HepG2 (cell line): ENCODE results near the gene LCAT. TPM values are rescaled to one million over a fixed set of nuclear protein-coding genes. Genes with fewer than 3 reads are reported as not detected.

Experiments
- AHDC1 ChIP-seq: sonication (generic); formaldehyde crosslinking; IDR thresholded peaks from 2 replicates; pipeline ENCODE4 v1.5.1; 2020; ENCODE audit warnings: mild to moderate bottlenecking, missing genetic modification reagents, borderline replicate concordance
- CBX2 ChIP-seq, 2 experiments: fragments of 200-600 bp in 1 of 2; sonication (generic); formaldehyde crosslinking in 1 of 2; IDR thresholded peaks; 2 replicates each; pipeline versions ENCODE4 v1.7.0 to v1.8.1; 2018 to 2022; ENCODE audit warnings: low read depth in 2 of 2, low read length in 1 of 2, mild to moderate bottlenecking in 1 of 2, missing genetic modification reagents in 1 of 2
- HCFC1 ChIP-seq: fragments of 150-350 bp; IDR thresholded peaks from 2 replicates; pipeline ENCODE4 v1.6.1; 2014; ENCODE audit warnings: low read depth, low read length
- IKZF4 ChIP-seq: sonication (generic); formaldehyde crosslinking; IDR thresholded peaks from 2 replicates; pipeline ENCODE4 v1.5.1; 2020; ENCODE audit warnings: borderline replicate concordance, mild to moderate bottlenecking, low read depth, missing genetic modification reagents; ENCODE audit errors: not compliant biosample characterization
- KLF15 ChIP-seq: sonication (generic); formaldehyde crosslinking; IDR thresholded peaks from 2 replicates; pipeline ENCODE4 v1.8.1; 2023; ENCODE audit warnings: borderline replicate concordance, mild to moderate bottlenecking, inconsistent platforms, missing genetic modification reagents, mixed read lengths
- RAD51 ChIP-seq: fragments of 450-650 bp; IDR thresholded peaks from 2 replicates; pipeline ENCODE4 v1.6.1; 2016; ENCODE audit warnings: borderline replicate concordance
- SSRP1 ChIP-seq: IDR thresholded peaks from 2 replicates; pipeline ENCODE4 v1.6.1; 2016; ENCODE audit warnings: control low read depth
- TBX3 ChIP-seq: fragments of 450-650 bp; IDR thresholded peaks from 2 replicates; pipeline ENCODE4 v1.6.1; 2017; ENCODE audit warnings: antibody characterized with exemption, mild to moderate bottlenecking, inconsistent platforms, borderline replicate concordance
- YY1 ChIP-seq: IDR thresholded peaks from 2 replicates; pipeline ENCODE4 v1.6.1; 2011; ENCODE audit warnings: low read length, low read depth, moderate library complexity, mild to moderate bottlenecking; ENCODE audit not compliant: insufficient read depth, insufficient replicate concordance
- ZBTB2 ChIP-seq: sonication (generic); formaldehyde crosslinking; IDR thresholded peaks from 2 replicates; pipeline ENCODE4 v1.8.0; 2022; ENCODE audit warnings: low read depth, missing genetic modification reagents
- ZMAT5 ChIP-seq: sonication (generic); formaldehyde crosslinking; IDR thresholded peaks from 2 replicates; pipeline ENCODE4 v1.5.0; 2020; ENCODE audit warnings: mild to moderate bottlenecking, low read depth, missing genetic modification reagents, borderline replicate concordance
- ZNF34 ChIP-seq: sonication (generic); formaldehyde crosslinking; IDR thresholded peaks from 2 replicates; pipeline ENCODE4 v1.4.0; 2020; ENCODE audit warnings: mild to moderate bottlenecking, missing genetic modification reagents, borderline replicate concordance
- ZNF343 ChIP-seq: sonication (generic); formaldehyde crosslinking; IDR thresholded peaks from 2 replicates; pipeline ENCODE4 v1.4.0; 2020; ENCODE audit warnings: mild to moderate bottlenecking, missing genetic modification reagents
- ZNF552 ChIP-seq: sonication (generic); formaldehyde crosslinking; IDR thresholded peaks from 2 replicates; pipeline ENCODE4 v1.9.0; 2022; ENCODE audit warnings: missing genetic modification reagents, mild to moderate bottlenecking, borderline replicate concordance
- ZNF558 ChIP-seq: sonication (generic); formaldehyde crosslinking; IDR thresholded peaks from 2 replicates; pipeline ENCODE4 v1.9.0; 2022; ENCODE audit warnings: mild to moderate bottlenecking, missing genetic modification reagents, borderline replicate concordance
- ZNF75D ChIP-seq: sonication (generic); formaldehyde crosslinking; IDR thresholded peaks from 2 replicates; pipeline ENCODE4 v1.8.1; 2023; ENCODE audit warnings: missing genetic modification reagents, mild to moderate bottlenecking, borderline replicate concordance
- polyA plus RNA-seq, 8 experiments: library from polyadenylated mRNA; depleted of rRNA in 3 of 8; stranded (reverse) in 7 of 8; unstranded in 1 of 8; fragments of >200 nt; fragmentation: Illumina TruSeq in 4 of 8; extraction: Trizol in 4 of 8; gene quantifications; 2 replicates each; pipeline versions ENCODE4 v1.2.1 to v1.2.3, GENCODE V29; 2011 to 2016; ENCODE audit warnings: low read depth in 4 of 8, missing spikeins in 1 of 8, mixed read lengths in 1 of 8; ENCODE audit not compliant: insufficient read depth in 1 of 8
- total RNA-seq, 5 experiments: library from RNA; depleted of rRNA; stranded (reverse); fragments of >200 nt; fragmentation: Illumina TruSeq; extraction: Trizol; gene quantifications; 2 replicates each; pipeline ENCODE4 v1.2.3, GENCODE V29; 2016; ENCODE audit warnings: low read depth in 1 of 5
- TF ChIP-seq, protein P1 (sequence below): sonication (generic); formaldehyde crosslinking; IDR thresholded peaks from 2 replicates; pipeline ENCODE4 v1.4.0; 2020; ENCODE audit warnings: missing genetic modification reagents
- TF ChIP-seq, protein P2 (sequence below): sonication (generic); formaldehyde crosslinking; IDR thresholded peaks from 2 replicates; pipeline ENCODE4 v1.4.0; 2020; ENCODE audit warnings: missing genetic modification reagents

The LCAT gene
- total and polyA plus RNA-seq, 2 of the 13 experiments (the other 11 are each of a cell fraction or from before 2014, with no cell fraction given): 36.1 to 38.9 TPM

GRCh38 chr16:67942510-67943255 lies 1.2 kb downstream of the LCAT start (continued):
- TF ChIP-seq ZBTB2 (no peak), SSRP1 (CRISPR knock-in tag) (no peak; the same call in 1 of the 2 replicates), ZNF552 (no peak; the same call in 1 of the 2 replicates), ZNF34 (CRISPR knock-in tag) (0 out of 2 replicates have a peak, but pooled peaks have one; percentile 13), HCFC1 (no peak), TBX3 (no peak), YY1 (peak; percentile 5), ZNF75D (CRISPR knock-in tag) (no peak), RAD51 (no peak), ZNF558 (CRISPR knock-in tag) (no peak; the same call in 1 of the 2 replicates), CBX2 (IDR thresholded peaks at IDR 0.05; ENCODE audit: low read depth, low read length) (no peak), CBX2 (CRISPR knock-in tag; IDR thresholded peaks at IDR 0.05; ENCODE audit: low read depth) (no peak), ZNF343 (peak; percentile 82), AHDC1 (CRISPR knock-in tag) (no peak; the same call in 1 of the 2 replicates), IKZF4 (CRISPR knock-in tag) (peak; percentile 86), KLF15 (no peak), ZMAT5 (CRISPR knock-in tag) (no peak)
- TF ChIP-seq, protein P1, sequence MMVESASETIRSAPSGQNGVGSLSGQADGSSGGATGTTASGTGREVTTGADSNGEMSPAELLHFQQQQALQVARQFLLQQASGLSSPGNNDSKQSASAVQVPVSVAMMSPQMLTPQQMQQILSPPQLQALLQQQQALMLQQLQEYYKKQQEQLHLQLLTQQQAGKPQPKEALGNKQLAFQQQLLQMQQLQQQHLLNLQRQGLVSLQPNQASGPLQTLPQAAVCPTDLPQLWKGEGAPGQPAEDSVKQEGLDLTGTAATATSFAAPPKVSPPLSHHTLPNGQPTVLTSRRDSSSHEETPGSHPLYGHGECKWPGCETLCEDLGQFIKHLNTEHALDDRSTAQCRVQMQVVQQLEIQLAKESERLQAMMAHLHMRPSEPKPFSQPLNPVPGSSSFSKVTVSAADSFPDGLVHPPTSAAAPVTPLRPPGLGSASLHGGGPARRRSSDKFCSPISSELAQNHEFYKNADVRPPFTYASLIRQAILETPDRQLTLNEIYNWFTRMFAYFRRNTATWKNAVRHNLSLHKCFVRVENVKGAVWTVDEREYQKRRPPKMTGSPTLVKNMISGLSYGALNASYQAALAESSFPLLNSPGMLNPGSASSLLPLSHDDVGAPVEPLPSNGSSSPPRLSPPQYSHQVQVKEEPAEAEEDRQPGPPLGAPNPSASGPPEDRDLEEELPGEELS (CRISPR knock-in tag): no peak
- TF ChIP-seq, protein P2, sequence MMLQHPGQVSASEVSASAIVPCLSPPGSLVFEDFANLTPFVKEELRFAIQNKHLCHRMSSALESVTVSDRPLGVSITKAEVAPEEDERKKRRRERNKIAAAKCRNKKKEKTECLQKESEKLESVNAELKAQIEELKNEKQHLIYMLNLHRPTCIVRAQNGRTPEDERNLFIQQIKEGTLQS (CRISPR knock-in tag): no peak; the same call in 1 of the 2 replicates
